Measurements from ENCODE around the gene RPL7A.
A peak's percentile ranks its signal among the peaks of the same experiment; 100 is the strongest.
"Not testable (repeated sequence)": the region's sequence is repeated elsewhere in the genome, so short reads cannot be mapped to it uniquely, and the experiment has no call there.

Gene RPL7A

DNA sequence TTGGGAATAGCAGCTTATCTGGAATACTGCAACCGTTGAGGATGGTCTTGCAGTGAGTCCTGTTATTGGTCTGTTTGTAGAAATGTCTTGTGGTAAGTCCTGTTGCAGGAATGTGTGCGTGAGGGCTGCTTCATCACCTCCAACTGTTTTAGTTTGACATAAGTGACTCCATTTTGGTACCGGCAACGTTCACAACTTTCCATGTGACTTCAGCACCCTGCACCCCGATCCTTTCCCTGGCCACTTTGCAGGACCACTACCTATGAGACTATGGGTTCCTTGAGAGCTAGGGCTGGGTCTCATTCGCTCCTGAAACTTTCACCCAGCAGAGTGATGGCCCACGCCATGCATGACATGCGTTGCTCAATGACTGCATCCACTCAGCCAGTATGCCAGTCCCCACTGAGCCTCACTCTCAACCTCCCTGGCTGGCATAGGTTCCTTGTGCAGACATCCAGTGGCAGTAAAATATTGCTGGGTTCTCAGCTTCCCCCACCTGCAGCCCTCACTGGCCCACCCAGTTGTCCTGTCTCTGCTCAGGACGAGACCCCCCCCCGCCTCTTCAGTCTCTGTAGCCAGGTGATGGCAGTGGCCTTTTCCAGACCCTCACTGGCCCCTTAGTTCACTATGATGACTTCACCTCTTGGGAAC, 20.1 kb upstream of the RPL7A start:
- DNase-seq (ENCODE audit: low read depth in 1 of 2, low spot score in 1 of 2), result no peak

DNA sequence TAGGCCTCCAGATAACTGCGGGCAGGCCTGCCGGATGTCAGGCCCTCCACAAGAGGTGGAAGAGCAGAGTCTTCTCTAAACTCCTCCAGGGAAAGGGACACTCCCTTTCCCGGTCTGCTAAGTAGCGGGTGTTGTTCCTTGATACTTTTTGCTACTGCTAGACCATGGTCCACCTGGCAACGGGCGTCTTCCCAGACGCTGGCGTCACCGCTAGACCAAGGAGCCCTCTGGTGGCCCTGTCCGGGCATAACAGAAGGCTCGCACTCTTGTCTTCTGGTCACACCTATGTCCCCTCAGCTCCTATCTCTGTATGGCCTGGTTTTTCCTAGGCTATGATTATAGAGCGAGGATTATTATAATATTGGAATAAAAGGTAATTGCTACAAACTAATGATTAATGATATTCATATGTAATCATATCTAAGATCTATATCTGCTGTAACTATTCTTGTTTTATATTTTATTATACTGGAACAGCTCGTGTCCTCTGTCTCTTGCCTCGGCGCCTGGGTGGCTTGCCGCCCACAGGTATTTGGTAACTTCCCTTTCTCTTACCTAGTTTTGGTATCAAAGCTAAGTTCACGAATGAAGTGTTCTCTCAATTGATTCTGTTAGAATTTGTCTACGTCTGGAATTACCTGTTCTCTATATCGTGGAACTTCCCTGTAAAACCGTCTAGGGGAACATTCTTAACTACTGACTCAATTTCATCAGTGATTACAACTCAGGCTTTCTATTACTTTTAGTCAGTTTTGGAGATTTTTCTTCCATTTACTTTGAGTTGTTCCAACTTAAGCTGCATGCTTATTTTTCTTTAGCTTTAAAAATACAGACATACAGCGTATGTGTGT, 18.5 kb upstream of the RPL7A start:
- DNase-seq (ENCODE audit: low read depth in 1 of 2, low spot score in 1 of 2), result not testable (repeated sequence)

DNA sequence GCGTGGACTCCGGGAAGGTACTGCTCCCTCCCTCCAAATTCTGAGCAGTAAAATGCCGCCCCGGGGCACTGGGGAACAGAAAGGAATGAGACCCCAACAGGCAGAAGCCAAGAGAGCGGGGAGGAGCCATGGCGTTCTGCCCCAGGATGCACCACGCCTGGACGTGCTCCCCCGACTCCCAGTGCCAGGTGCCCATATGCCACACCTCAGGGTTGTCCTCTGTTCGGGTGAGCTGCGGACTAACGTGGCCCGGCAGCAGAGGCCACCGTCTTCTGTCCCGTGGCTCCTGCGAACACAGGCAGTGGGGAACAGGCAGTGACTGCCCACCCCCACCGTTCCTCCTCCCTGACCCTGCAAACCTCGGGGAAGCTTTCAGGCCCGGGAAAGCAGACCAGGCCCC, 16.8 kb upstream of the RPL7A start:
- DNase-seq (ENCODE audit: low read depth in 1 of 2, low spot score in 1 of 2), result no peak

DNA sequence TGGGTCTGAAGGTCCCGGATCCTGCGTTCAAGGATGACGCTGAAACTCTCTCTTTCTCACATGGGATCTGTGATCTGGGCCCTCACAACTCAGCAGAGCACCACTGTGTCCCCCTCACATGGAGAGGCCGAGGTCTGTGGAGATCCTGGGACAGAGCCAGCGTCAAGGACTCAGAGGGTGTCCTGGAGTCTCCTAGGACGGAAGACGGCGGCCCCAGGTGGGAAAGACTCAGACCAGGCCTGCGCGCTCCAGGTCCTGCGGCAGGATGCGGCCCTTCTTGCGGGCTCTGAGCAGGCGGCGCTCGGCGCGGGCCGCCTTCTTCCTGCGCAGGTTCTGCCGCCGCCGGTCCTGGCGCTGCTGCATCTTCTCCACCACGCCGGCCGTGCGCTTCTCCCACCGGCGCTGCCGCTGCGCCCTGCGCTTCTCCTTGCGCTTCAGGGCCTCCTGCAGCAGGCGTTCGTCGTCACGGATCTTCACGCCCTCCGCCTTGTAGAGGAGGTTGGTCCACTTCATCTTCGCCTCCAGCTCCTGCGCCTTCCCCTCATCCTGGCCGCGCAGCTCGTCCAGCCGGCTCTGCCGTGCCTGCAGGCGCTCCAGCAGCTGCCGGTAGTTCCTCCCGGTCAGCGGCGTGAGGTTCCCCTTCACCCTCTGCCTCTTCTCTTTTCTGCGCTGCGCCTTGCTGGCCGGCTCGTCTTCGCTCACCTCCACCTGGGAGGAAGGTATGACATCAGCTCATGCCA, 16.2 kb upstream of the RPL7A start:
- DNase-seq (ENCODE audit: low read depth in 1 of 2, low spot score in 1 of 2), result no peak

DNA sequence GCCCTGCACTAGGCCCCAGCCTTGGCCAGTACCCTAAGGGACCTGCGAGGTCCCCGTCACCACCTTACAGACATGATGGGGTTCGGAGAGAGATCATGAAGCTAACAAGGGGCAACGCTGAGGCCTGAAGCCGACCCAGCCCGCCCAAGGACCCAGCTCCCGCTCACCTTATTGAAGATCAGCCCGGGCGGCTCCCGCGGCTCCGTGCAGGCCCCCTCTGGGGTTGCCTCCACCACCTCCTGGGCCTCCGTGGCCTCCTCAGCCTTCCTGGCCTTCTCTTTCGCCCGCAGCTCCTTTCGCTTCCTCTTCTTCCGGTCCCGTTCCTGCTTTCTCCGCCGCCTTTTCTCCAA, 15.7 kb upstream of the RPL7A start:
- no peak for DNase-seq (ENCODE audit: low read depth in 1 of 2, low spot score in 1 of 2)

DNA sequence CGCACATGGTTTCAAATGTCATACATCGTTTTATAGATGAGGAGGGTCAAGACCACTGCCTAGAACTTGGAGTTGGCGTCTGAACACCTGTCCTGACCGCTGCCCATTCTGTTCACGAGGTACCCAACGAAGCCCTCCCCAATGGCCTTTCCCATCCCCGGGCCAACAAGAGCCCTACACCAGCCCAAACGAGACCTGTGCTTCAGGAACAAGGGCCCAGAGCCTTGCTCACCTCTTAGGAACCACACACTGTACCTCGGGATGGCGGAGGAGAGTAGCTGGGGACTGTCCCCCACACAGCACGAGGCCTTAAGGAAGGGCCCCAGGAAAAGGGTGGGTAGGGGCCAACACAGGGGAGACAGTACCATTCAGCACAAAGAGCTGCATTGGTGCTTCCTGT, 15.0 kb upstream of the RPL7A start:
- no peak for DNase-seq (ENCODE audit: low read depth in 1 of 2, low spot score in 1 of 2)

DNA sequence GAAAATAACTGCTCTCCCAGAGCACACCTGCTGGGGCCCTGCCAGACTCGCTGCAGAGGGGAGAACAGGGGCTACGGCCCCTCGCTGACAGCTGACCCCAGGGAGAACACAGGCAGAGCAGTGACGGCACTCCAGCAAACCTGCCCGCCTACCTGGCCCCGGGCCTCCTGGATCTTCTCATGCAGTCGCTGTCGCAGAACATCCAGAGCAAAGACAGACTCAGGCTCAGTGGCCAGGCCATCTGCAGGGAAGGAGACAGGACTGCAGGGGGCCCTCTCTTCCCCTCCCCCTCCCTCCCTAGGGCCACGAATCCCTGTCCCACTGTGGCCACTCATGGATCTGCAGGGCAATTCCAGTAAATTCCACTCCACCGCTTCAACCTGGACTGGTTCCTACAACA, 14.5 kb upstream of the RPL7A start:
- DNase-seq (ENCODE audit: low read depth in 1 of 2, low spot score in 1 of 2), result no peak

DNA sequence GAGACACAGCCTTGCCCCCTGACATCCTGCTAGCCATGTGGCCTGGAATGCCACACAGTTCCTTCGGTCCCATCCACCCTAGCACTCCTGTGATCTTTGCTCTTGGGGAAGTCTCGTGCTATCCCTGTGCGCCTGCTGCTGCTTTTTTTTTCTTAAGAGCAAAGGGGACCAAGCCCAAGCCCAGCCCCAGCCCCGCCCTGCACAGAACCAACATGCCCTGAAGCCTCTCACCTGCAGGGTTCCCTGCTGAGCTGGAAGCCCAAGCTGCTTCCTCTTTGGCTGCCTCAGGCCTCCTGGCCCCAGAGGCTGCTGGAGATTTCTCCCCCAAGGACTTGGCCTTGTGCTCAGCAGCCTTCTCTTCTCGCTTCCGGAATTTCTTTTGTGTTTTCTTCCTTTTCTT, 13.9 kb upstream of the RPL7A start:
- no peak for DNase-seq (ENCODE audit: low read depth in 1 of 2, low spot score in 1 of 2)

DNA sequence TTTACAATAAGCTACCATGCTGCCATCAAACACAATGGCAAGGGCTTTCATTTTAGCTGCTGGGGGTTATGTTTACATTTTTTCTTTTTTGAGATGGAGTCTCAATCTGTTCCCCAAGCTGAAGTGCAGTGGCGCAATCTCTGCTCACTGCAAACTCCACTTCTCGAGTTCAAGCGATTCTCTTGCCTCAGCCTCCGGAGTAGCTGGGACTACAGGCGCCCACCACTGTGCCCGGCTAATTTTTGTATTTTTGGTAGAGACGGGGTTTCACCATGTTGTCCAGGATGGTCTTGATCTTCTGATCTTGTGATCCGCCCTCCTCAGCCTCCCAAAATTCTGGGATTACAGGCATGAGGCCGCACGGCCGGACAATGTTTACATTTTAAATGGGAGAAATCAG, 13.1 kb upstream of the RPL7A start:
- DNase-seq (ENCODE audit: low read depth in 1 of 2, low spot score in 1 of 2), result not testable (repeated sequence)

DNA sequence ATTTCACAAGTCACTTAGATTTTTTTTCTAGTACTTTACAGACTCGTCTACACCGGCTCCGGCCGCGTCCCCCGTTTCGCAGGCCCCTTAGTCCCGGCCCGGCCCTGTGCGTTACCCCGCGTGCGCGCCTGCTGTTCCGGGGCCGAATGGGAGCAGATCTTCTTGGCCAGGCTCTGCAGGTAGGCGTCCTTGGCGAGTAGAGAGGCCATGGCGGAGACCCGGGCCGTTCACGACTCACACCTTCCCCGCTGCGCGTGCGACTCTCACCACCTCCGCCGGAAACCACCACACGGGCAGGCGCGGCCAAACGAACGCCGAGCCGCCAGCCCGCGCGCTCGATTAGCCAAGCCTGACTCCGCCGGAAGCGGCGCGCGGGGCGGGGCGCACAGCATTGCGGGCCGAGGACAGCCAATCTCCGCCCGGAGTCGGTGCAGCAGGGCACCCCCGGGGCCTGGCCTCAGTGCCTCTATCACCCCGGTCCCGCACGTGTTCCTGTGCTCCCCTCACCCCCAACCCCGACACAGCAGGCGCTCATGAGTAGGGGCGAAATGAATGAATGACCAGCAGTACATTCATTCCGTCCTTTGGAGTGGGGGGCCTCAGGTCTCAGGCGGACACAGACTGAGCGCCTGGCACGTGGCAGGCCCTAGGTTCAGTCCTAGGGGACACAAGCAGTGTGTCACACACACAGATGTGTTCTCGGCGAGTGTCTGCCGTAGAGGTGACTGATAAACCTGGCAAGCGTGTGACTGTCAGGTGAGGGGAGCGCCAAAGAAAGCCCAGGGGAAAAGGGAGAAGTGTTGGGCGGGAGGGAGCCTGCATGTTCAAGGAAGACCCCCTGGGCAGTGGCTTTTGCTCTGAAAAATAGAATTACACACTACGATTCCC, 11.8 kb upstream of the RPL7A start, which contains the start of gene SURF6:
SURF6 (minus strand) TSS at position 265 of the 888 bp plus-strand sequence; CDS start at position 209, 56 bp downstream.
- DNase-seq (ENCODE audit: low read depth in 1 of 2, low spot score in 1 of 2), result peak; percentile 90 to 94

DNA sequence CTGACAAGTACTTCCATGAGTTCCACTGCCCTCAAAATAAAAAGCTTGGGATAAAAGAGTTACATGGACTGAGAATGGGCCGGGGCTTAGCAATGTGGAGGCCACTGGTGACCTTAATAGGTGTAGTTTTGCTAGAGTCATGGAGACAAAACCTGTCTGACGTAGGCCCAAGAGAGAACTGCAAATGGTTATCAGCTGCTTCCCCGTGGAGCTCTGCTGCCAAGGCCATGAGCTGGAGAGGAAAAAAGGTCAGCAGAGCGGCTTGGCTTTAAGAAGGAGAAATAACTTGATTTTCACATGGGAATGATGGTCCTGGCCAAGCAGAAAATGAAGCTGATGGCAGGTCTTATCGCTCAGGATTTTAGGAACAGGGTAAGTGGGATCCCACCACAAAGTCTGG, 8.4 kb upstream of the RPL7A start:
- no peak for DNase-seq (ENCODE audit: low read depth in 1 of 2, low spot score in 1 of 2)

DNA sequence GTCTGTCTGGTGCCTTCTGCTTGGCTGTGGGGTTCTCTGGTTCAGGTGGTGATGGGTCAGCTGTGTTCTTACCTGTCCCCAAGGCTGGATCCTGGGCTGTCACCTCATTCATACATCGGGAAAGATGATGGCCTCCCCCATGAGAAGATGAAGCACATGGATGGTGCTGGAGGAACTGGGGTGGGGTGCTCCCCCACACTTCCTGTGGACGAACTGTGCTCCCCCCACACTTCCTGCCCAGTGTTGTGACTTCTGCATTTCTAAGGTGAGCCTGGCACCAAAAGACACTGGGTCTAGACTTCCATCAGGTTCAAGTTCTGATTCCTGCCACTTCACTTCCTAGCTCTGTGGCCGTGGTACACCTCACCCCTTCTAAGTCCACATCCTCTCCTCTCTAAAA, 7.8 kb upstream of the RPL7A start:
- DNase-seq (ENCODE audit: low read depth in 1 of 2, low spot score in 1 of 2), result no peak

DNA sequence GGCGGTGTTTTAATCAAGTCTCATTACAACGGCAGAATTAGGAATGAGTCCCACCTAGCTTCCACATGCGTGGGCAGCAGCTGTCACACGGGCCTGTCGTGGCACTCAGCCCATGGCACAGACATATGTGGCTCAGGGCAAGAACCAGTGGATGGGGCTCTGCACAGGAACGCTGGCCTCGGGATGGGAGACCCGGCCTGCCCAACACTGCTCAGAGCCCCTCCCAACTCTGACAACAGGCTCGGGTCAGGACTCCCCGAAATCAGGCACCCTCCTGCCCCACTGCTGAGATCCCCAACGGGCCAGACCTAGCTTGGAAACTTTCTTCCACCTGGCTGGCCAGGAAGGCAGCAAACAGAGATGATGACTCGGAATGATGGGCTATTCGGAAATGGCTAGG, 7.1 kb upstream of the RPL7A start:
- DNase-seq (ENCODE audit: low read depth in 1 of 2, low spot score in 1 of 2), result no peak

DNA sequence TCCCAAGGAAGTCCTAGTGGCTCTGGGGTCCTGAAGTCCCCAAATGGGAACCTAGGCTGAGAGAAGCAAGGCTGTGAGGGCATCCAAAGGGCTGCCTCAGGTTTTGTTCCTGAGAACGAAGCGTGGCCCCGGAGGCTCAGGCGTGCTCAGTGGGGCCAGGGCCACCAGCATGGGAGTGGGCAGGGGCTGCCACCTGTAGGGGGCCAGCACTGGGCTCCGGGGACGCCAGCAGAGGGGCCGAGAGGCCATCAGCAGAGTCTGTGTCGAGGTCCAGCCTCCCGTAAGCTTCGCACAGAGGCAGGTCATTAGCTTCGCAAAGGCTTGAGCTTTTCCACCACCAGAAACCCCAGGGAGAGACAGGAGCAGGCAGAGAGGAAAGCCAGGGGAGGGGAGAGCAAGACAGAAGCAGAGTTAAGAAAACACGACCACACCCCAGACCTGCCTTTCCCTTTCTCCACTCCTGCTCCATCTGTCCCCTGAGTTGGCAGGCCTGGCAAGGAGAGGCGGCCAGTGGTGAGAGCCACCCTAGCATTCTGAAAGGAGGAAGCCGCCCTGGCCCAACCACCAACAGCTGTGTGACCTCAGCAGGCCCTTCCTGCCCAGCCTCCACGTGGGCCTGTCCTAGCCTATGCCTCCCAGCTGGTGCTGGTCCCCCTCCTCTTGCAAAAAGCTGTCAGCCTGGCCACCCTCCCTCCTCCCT, 6.5 kb upstream of the RPL7A start:
- no peak for DNase-seq (ENCODE audit: low read depth in 1 of 2, low spot score in 1 of 2)

DNA sequence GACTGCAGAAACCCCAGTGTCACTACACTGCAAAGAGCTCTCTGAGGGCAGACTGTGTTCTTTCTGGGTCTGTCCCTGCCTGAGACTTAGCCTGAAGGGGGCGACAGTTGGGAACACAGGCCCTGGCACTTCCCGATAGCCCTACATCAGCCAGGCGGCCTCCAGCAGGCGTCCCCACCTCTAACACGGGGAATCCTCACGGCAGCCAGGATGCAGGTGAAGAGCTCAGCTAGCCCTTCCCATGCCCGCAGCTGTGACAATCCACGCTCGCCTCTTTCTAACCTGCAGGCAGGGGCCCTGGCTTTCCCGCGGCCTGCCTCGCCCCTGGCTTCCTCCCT, 6.0 kb upstream of the RPL7A start:
- DNase-seq (ENCODE audit: low read depth in 1 of 2, low spot score in 1 of 2), result no peak

DNA sequence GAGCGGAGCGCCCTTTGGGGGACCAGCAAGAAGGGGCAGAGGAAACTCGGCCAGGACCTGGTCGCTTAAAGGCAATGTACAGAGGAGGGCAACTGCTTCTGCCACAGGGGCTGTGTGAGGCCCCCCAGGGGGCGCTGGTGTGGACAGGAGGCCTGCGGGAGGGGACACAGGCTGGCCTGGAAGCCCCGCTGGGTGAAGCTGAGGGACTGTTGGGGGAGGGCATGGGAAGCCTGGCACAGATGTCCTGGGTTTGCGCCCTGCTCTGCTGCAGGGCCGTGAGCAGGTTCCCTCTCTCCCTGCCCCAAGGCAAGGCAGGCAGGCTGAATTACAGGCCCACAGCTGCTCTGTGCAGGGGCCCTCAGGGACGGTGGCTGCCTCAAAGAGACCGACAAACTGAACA, 5.4 kb upstream of the RPL7A start:
- DNase-seq (ENCODE audit: low read depth in 1 of 2, low spot score in 1 of 2), result no peak

DNA sequence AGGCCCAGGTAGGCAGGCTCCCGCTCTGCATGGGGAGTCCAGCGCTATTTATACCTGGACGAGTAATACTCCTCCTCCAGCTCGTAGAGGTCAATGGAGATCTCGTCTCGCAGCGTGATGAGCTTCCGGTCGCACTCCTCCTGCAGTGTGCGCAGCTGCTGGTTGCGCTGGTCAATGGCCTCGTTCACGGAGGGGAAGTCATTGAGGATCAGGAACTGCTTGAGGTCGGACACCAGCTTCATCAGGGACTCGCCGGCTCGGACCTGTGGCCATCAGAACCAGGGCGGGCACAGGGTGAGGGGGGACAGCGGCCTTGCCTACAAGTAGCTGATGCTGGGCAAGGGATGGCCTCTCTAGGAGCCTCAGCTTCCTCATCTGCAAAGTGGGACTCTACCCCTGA, 3.9 kb upstream of the RPL7A start:
- no peak for DNase-seq (ENCODE audit: low read depth in 1 of 2, low spot score in 1 of 2)

DNA sequence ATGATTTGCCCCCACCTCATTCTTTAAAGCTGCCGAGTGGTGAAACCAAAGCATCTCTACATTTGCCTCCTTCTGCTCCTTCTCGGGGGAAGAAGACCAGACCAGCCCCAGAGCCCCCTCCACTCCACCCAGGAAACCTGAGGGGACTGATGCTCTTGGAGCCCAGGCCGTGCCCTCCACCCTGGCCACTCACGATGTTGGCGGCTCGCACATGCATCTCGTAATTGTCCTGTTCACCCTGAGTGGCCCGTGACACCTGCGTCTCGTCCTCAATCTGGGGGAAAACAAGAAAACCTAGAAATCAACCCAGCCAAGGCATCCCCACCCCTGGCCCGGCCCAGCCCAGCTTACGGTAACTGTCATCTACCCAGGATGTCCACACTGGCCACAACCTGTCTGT, 3.0 kb upstream of the RPL7A start:
- no peak for DNase-seq (ENCODE audit: low read depth in 1 of 2, low spot score in 1 of 2)

DNA sequence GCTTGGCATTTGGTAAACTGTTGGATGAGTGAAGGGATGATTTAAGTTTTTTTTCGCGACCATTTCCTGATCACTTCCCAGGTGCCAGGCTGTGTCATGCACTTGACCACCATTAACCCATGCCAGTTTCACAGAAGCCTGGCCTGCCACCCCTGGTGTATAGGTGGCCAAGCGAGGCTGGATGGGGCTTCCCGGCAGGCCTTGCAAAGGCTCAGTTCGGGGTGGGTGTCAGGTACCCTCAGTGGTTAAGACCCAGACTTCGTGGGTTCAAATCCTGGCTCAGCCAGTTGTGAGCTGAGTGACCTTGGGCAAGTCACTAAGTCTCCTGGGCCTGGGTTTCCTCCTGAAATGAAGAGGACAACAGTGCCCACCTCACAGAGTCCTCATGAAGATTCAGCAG, 2.4 kb upstream of the RPL7A start:
- no peak for DNase-seq (ENCODE audit: low read depth in 1 of 2, low spot score in 1 of 2)

DNA sequence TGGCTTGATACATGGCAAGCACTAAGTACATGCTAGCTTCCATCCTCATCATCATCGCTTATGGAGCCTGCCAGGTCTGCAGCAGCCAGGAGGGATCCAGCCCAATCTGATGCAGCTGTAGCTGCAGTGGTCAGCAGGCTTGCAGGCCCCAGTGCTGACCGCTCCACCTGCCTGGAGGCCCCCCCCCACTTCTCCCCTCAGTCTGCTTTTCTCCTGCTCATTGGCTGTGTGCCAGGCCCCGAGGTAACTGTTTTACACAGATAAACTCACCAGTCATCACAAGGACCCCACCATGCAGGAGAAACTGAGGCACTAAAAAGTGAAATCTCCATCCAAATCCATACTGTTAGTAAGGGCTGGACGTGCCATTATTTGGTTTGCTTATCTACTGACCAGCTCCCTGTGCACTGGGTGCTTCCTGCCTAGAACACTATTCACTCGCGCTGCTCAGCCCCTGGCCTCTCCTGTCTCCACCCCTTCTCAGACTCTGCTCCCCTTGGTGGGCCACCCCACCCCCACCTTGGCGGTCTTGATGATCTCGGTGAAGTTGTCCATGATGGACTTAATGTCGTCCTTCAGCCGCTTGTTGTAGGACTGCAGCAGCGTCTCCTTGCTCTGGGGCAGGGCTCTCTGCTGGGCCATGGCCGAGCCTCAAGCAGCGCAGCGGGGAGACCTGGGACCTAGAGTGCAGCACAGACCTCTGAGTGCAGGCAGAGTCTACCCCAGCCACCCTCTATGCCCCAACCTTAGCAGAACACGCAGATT, 1.8 kb upstream of the RPL7A start:
- DNase-seq (ENCODE audit: low read depth in 1 of 2, low spot score in 1 of 2), result no peak
